Measurements from ENCODE around the gene BCL6B. TPM values are rescaled to one million over a fixed set of nuclear protein-coding genes. Genes with fewer than 3 reads are reported as not detected.

The BCL6B gene
- total RNA-seq, 2 experiments from 2014 or later: not detected

GRCh38 chr17:7011942-7012254 lies 11.0 kb upstream of the BCL6B start:
- ChIA-PET CTCF (ENCODE audit: unreplicated experiment) (no interaction called here), POLR2A (interaction anchor here (0.6 to 0.7 kb wide), 2 partner anchors 24 to 658 kb away, joined by 3 to 4 read pairs; partner anchors contain the start of gene SLC16A13)
- Histone ChIP-seq H3K9me2 (ENCODE audit: insufficient read depth, low read length) (no peaks in the 10 kb centered on the region), H2AFZ (ENCODE audit: low read length) (peak overlapping the region; percentile 87), H3K9me3 (ENCODE audit: low read length) (no peaks in the 10 kb centered on the region), H3K4me3 (ENCODE audit: low read depth, low read length, poor library complexity, severe bottlenecking) (peak overlapping the region; percentile 82), H3K27ac (ENCODE audit: low read depth, low read length, poor library complexity, severe bottlenecking) (peak overlapping the region; percentile 90), H3K4me1 (ENCODE audit: insufficient read depth, low read length, poor library complexity, severe bottlenecking) (peaks cover 25% of the 10 kb centered on the region), H3K4me2 (ENCODE audit: low read length) (peak overlapping the region; percentile 99), H3K79me2 (ENCODE audit: insufficient read depth, low read depth, low read length) (peaks cover 34% of the 10 kb centered on the region), H3K36me3 (ENCODE audit: insufficient read depth, low read length) (peaks cover 20% of the 10 kb centered on the region), H4K20me1 (ENCODE audit: insufficient read depth, low read length) (no peaks in the 10 kb centered on the region)
- BruUV-seq (replicated peaks): TSS peak; percentile 90
- TF ChIP-seq CTCF (conservative IDR thresholded peaks at IDR 0.05; ENCODE audit: low read length) (no peak), EZH2phosphoT487 (IDR thresholded peaks at IDR 0.05; ENCODE audit: borderline replicate concordance, low read depth, low read length) (no peak)
- intact Hi-C loops (cut with micrococcal nuclease; ENCODE audit: unreplicated experiment): loop anchor here (5.0 kb wide), 1 partner anchor 155 kb away; no protein-coding TSS in a partner anchor
- DNase-seq (ENCODE audit: low spot score): no peak

- no TSS peak for BruUV-seq (replicated peaks)
- Histone ChIP-seq H3K79me2 (ENCODE audit: insufficient read depth, low read depth, low read length) (peaks cover 34% of the 10 kb centered on the region), H2AFZ (ENCODE audit: low read length) (no peak overlapping the region; the same call in 1 of the 2 replicates), H3K4me1 (ENCODE audit: insufficient read depth, low read length, poor library complexity, severe bottlenecking) (peaks cover 25% of the 10 kb centered on the region), H3K36me3 (ENCODE audit: insufficient read depth, low read length) (peaks cover 27% of the 10 kb centered on the region), H3K4me3 (ENCODE audit: low read depth, low read length, poor library complexity, severe bottlenecking) (peak overlapping the region; percentile 82), H3K4me2 (ENCODE audit: low read length) (peak overlapping the region; percentile 99), H4K20me1 (ENCODE audit: insufficient read depth, low read length) (no peaks in the 10 kb centered on the region), H3K27ac (ENCODE audit: low read depth, low read length, poor library complexity, severe bottlenecking) (peak overlapping the region; percentile 90), H3K9me3 (ENCODE audit: low read length) (no peaks in the 10 kb centered on the region), H3K9me2 (ENCODE audit: insufficient read depth, low read length) (no peaks in the 10 kb centered on the region)
- DNase-seq (ENCODE audit: low spot score): peak; percentile 98
- POLR2A ChIA-PET: no interaction called here
- CTCF ChIA-PET (ENCODE audit: unreplicated experiment): no interaction called here
- intact Hi-C loops (cut with micrococcal nuclease; ENCODE audit: unreplicated experiment): loop anchor here (2.0 to 5.0 kb wide), 2 partner anchors 20 to 157 kb away; no protein-coding TSS in a partner anchor
- TF ChIP-seq EZH2phosphoT487 (IDR thresholded peaks at IDR 0.05; ENCODE audit: borderline replicate concordance, low read depth, low read length) (no peak), CTCF (conservative IDR thresholded peaks at IDR 0.05; ENCODE audit: low read length) (peak; percentile 62)
These were observed 8.4 kb upstream of the BCL6B start for GRCh38 chr17:7014261-7014994.
